Fibroblast of the aortic adventitia (primary cell): ENCODE results near the gene ANKFY1. TPM values are rescaled to one million over a fixed set of nuclear protein-coding genes. Genes with fewer than 3 reads are reported as not detected.
A peak's percentile ranks its signal among the peaks of the same experiment; 100 is the strongest.
"Not testable (repeated sequence)": the region's sequence is repeated elsewhere in the genome, so short reads cannot be mapped to it uniquely, and the experiment has no call there.

Experiments used
- DNase-seq: peaks from one replicate; pipeline ENCODE4 v3.0.0-alpha.2; 2010; ENCODE audit warnings: low read depth
- H3K4me3 ChIP-seq: 2 replicates; pipeline ENCODE4 v1.5.1; 2011; ENCODE audit warnings: low read depth, mild to moderate bottlenecking, control low read depth, low read length, moderate library complexity
- total RNA-seq: library from RNA; depleted of rRNA; stranded (reverse); fragments of >200 nt; gene quantifications from 2 replicates; pipeline ENCODE4 v1.2.3, GENCODE V29; 2012; ENCODE audit warnings: low replicate concordance
- TF ChIP-seq, protein P1 (sequence below): IDR thresholded peaks from 2 replicates; pipeline ENCODE4 v1.5.1; 2011; ENCODE audit warnings: mild to moderate bottlenecking, low read length, control low read depth, inconsistent platforms; ENCODE audit not compliant: insufficient read depth

Gene ANKFY1
- total RNA-seq, 1 donor, result 55.0 TPM

GRCh38 chr17:4143563-4144421 is 120.0 kb downstream of the ANKFY1 start:
- peak overlapping the region; percentile 88 for H3K4me3 ChIP-seq
- peak; percentile 93 for DNase-seq
- TF ChIP-seq, protein P1, sequence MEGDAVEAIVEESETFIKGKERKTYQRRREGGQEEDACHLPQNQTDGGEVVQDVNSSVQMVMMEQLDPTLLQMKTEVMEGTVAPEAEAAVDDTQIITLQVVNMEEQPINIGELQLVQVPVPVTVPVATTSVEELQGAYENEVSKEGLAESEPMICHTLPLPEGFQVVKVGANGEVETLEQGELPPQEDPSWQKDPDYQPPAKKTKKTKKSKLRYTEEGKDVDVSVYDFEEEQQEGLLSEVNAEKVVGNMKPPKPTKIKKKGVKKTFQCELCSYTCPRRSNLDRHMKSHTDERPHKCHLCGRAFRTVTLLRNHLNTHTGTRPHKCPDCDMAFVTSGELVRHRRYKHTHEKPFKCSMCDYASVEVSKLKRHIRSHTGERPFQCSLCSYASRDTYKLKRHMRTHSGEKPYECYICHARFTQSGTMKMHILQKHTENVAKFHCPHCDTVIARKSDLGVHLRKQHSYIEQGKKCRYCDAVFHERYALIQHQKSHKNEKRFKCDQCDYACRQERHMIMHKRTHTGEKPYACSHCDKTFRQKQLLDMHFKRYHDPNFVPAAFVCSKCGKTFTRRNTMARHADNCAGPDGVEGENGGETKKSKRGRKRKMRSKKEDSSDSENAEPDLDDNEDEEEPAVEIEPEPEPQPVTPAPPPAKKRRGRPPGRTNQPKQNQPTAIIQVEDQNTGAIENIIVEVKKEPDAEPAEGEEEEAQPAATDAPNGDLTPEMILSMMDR, result no peak

DNA sequence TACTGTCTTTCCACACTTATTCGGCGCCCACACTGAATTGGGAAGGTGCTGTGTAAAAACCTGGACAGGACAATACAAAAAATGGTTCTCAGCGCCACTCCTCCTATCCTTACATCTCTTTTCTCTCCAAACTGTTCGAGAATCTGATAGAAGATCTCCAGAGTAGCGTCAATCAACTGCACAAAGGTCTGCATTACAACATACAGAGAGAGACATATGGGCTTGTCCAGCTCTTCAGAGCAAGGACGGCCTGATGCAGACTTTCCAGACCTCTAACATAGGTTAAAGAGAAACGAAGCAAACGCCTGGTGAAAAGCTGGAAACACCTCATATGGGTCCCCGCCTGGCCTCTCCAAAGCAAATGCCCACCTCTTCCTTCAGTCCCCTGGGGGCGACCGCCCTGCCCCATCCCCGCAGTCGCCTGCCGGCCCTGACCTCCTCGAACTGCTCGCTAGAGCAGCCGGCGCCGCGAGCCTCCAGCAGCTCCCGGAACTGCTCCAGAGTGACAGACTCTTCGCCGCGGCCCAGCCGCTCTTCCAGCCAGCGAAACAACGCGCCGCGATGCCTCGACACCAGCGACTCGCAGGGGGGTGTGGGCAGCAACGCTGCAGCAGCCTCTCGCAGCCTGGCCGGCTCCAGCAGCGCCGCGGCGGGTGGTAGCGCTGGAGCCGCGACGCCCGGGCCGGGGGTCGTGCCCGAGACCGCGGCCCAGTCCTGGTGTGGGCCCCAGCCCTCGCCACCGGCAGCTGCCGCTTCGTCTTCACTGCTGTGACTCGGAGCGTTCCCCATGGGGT is 121.5 kb downstream of the ANKFY1 start:
- DNase-seq, result no peak
- H3K4me3 ChIP-seq, result peak overlapping the region; percentile 88
- TF ChIP-seq, protein P1, result no peak

- no peak for DNase-seq
- TF ChIP-seq, protein P1, result no peak
These were observed 123.7 kb downstream of the ANKFY1 start for GRCh38 chr17:4140125-4140524.

GRCh38 chr17:4138906-4139526 is 124.8 kb downstream of the ANKFY1 start:
- not testable (repeated sequence) for H3K4me3 ChIP-seq, DNase-seq

More at GRCh38 chr17:4140125-4140524, 123.7 kb downstream of the ANKFY1 start:
- H3K4me3 ChIP-seq, result no peak overlapping the region

DNA sequence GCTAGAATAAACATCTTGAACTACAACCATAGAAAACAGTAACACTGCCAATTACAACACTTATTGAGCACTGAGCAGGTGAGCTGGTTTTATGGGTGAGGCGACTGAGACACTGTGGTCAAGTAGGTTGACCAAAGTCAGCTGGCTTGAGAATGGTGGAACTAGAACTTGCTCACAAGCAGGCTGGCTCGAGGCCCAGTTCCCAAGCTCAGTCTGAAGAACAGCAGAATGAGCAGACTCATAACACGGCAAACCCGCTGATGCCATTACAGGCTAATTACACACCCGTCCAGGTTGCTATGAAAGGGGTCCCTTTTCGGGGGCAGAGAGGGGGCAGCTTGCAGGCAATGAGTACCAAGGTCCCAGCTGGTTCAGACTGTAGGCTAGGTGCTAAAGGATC is 127.4 kb downstream of the ANKFY1 start:
- no peak overlapping the region for H3K4me3 ChIP-seq
- peak; percentile 9 for DNase-seq

DNA sequence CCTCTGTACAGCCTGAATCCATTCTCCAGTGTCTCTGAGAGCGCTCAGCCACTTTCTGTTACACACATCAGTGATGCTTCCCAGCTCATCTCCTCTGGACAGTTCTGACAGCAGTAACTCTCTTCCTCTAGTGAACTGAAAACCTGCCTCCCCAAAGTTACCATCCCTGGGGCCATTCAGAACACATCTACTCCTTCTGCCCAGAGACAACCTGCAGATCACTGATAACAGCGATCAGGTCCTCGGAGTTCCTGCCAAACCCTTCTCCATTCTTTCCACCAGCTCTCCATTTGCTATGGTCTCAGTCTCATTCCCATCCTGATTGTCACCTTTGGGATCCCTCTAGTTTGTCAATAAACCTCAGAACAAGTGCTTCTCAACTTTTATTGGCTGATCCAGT is 128.3 kb downstream of the ANKFY1 start:
- no peak overlapping the region for H3K4me3 ChIP-seq
- DNase-seq, result no peak

More for the DNA sequence above, 127.4 kb downstream of the ANKFY1 start:
- TF ChIP-seq, protein P1, result no peak

More for the DNA sequence above, 128.3 kb downstream of the ANKFY1 start:
- TF ChIP-seq, protein P1, result no peak
